Osteoblast (primary cell): ENCODE data around the gene MYOM3. TPM values are rescaled to one million over a fixed set of nuclear protein-coding genes. Genes with fewer than 3 reads are reported as not detected.
"Not testable (repeated sequence)": the region's sequence is repeated elsewhere in the genome, so short reads cannot be mapped to it uniquely, and the experiment has no call there.

ENCODE experiments used
- DNase-seq: peaks from one replicate; pipeline ENCODE4 v3.0.0; 2011; ENCODE audit warnings: low spot score, mixed read lengths; ENCODE audit not compliant: insufficient read length; ENCODE audit errors: missing footprints
- H2AFZ ChIP-seq: 2 replicates; pipeline ENCODE4 v1.6.0; 2011; ENCODE audit warnings: mild to moderate bottlenecking, low read length
- H3K27ac ChIP-seq: 2 replicates; pipeline ENCODE4 v1.5.1; 2011; ENCODE audit warnings: mild to moderate bottlenecking, low read depth, low read length, moderate library complexity
- H3K27me3 ChIP-seq: 2 replicates; pipeline ENCODE4 v1.6.0; 2012; ENCODE audit warnings: mild to moderate bottlenecking, control low read depth, inconsistent platforms, low read length, moderate library complexity; ENCODE audit not compliant: insufficient read depth
- H3K36me3 ChIP-seq: 2 replicates; pipeline ENCODE4 v1.5.1; 2011; ENCODE audit warnings: mild to moderate bottlenecking, low read length, control low read depth, moderate library complexity; ENCODE audit not compliant: insufficient read depth
- H3K4me1 ChIP-seq: 2 replicates; pipeline ENCODE4 v1.5.1; 2011; ENCODE audit warnings: mild to moderate bottlenecking, low read length, control low read depth, moderate library complexity; ENCODE audit not compliant: insufficient read depth
- H3K4me2 ChIP-seq: 2 replicates; pipeline ENCODE4 v1.6.0; 2011; ENCODE audit warnings: mild to moderate bottlenecking, low read length; ENCODE audit not compliant: insufficient read depth
- H3K4me3 ChIP-seq: fragments of 200-600 bp; sonication (generic); 3 replicates; pipeline ENCODE4 v1.5.1; 2012; ENCODE audit warnings: mild to moderate bottlenecking, low read length, inconsistent platforms; ENCODE audit not compliant: insufficient read depth
- H3K79me2 ChIP-seq: 2 replicates; pipeline ENCODE4 v1.6.0; 2012; ENCODE audit warnings: mild to moderate bottlenecking, low read length, control low read depth, inconsistent platforms; ENCODE audit not compliant: insufficient read depth
- H3K9me3 ChIP-seq: 2 replicates; pipeline ENCODE4 v1.5.1; 2011; ENCODE audit warnings: low read depth, low read length, control low read depth
- H4K20me1 ChIP-seq: 2 replicates; pipeline ENCODE4 v1.6.0; 2012; ENCODE audit warnings: mild to moderate bottlenecking, low read length, control low read depth; ENCODE audit not compliant: insufficient read depth
- CTCF ChIP-seq: IDR thresholded peaks from 2 replicates; pipeline ENCODE4 v1.5.1; 2011; ENCODE audit warnings: mild to moderate bottlenecking, low read depth, low read length, moderate library complexity; ENCODE audit errors: extremely low read depth
- total RNA-seq: library from RNA; depleted of rRNA; stranded (reverse); fragments of >200 nt; gene quantifications from 2 replicates; pipeline ENCODE4 v1.2.3, GENCODE V29; 2012

The MYOM3 gene
- total RNA-seq, 1 donor: under 0.01 TPM

GRCh38 chr1:24020025-24020424 is 91.9 kb downstream of the MYOM3 start:
- TF ChIP-seq CTCF: no peak
- Histone ChIP-seq H2AFZ (no peak overlapping the region), H3K4me3 (no peak overlapping the region), H3K27ac (peak overlapping the region; percentile 96), H3K4me2 (peak overlapping the region; percentile 77), H3K36me3 (no peaks in the 10 kb centered on the region), H3K79me2 (no peaks in the 10 kb centered on the region), H3K9me3 (no peaks in the 10 kb centered on the region), H3K4me1 (peaks cover 52% of the 10 kb centered on the region), H4K20me1 (no peaks in the 10 kb centered on the region), H3K27me3 (no peaks in the 10 kb centered on the region)
- DNase-seq: peak; percentile 19

GRCh38 chr1:24018611-24019580 is 93.0 kb downstream of the MYOM3 start:
- no peaks in the 10 kb centered on the region for H4K20me1 ChIP-seq
- no peaks in the 10 kb centered on the region for H3K79me2 ChIP-seq
- peaks cover 55% of the 10 kb centered on the region for H3K4me1 ChIP-seq
- TF ChIP-seq CTCF: no peak
- H3K9me3 ChIP-seq: no peaks in the 10 kb centered on the region
- H3K27ac ChIP-seq: peak overlapping the region; percentile 96
- no peaks in the 10 kb centered on the region for H3K27me3 ChIP-seq
- peak; percentile 89 for DNase-seq
- H3K4me2 ChIP-seq: peak overlapping the region; percentile 77
- no peaks in the 10 kb centered on the region for H3K36me3 ChIP-seq
- peak overlapping the region; percentile 43 for H3K4me3 ChIP-seq
- H2AFZ ChIP-seq: peak overlapping the region; percentile 28

GRCh38 chr1:24015221-24016210 is 96.4 kb downstream of the MYOM3 start:
- H2AFZ ChIP-seq: peak overlapping the region; percentile 35
- peaks cover 33% of the 10 kb centered on the region for H3K4me1 ChIP-seq

GRCh38 chr1:24012878-24013277 is 99.1 kb downstream of the MYOM3 start:
- DNase-seq, H3K4me2 ChIP-seq, H3K36me3 ChIP-seq: not testable (repeated sequence)

More at GRCh38 chr1:24015221-24016210, 96.4 kb downstream of the MYOM3 start:
- Histone ChIP-seq H3K27me3 (no peaks in the 10 kb centered on the region), H3K36me3 (no peaks in the 10 kb centered on the region), H3K4me3 (no peak overlapping the region), H3K27ac (peak overlapping the region; percentile 81), H3K79me2 (no peaks in the 10 kb centered on the region), H4K20me1 (no peaks in the 10 kb centered on the region), H3K9me3 (no peaks in the 10 kb centered on the region), H3K4me2 (peak overlapping the region; percentile 20)
- TF ChIP-seq CTCF: no peak
- DNase-seq: peak; percentile 61

More at GRCh38 chr1:24012878-24013277, 99.1 kb downstream of the MYOM3 start:
- H4K20me1 ChIP-seq, H3K4me3 ChIP-seq, H2AFZ ChIP-seq, H3K27me3 ChIP-seq, H3K79me2 ChIP-seq, H3K27ac ChIP-seq, H3K9me3 ChIP-seq: not testable (repeated sequence)
- peaks cover 31% of the 10 kb centered on the region for H3K4me1 ChIP-seq
